IMR-90 (cell line): ENCODE data around the gene COX6A1. TPM values are rescaled to one million over a fixed set of nuclear protein-coding genes. Genes with fewer than 3 reads are reported as not detected.
A peak's percentile ranks its signal among the peaks of the same experiment; 100 is the strongest.

Experiments used
- ATAC-seq: fragments of 200-7000 bp; cut with Tn5 transposase; 2 replicates; pipeline ENCODE4 v1.9.1; 2020; ENCODE audit warnings: low read depth, mild to moderate bottlenecking, moderate library complexity
- BruUV-seq: library from RNA; stranded (reverse); fragments of 400-500 nt; replicated peaks from 2 replicates; lab custom pipeline; 2021; lab: Mats Ljungman, UMichigan
- CTCF ChIA-PET: fragments of 300-600 bp; formaldehyde crosslinking; extraction: SDS; loops from one replicate; lab custom pipeline; 2021; ENCODE audit warnings: antibody characterized with exemption; lab: Yijun Ruan, JAX
- POLR2A ChIA-PET: fragments of 300-600 bp; sonication (Branson Sonifier 250); formaldehyde crosslinking; loops from one replicate; lab custom pipeline; 2022; ENCODE audit warnings: antibody characterized with exemption; ENCODE audit not compliant: unreplicated experiment; lab: Charles Lee
- DNase-seq: peaks from one replicate; pipeline ENCODE4 v3.0.0; 2013
- H2AFZ ChIP-seq: replicated peaks from 2 replicates; pipeline ENCODE3; 2013; ENCODE audit warnings: low read length, mild to moderate bottlenecking; ENCODE audit not compliant: poor library complexity
- H2AK5ac ChIP-seq: 2 replicates; pipeline ENCODE4 v1.6.1; 2013; ENCODE audit warnings: low read depth, low read length, inconsistent platforms
- H2AK9ac ChIP-seq: replicated peaks from 2 replicates; pipeline ENCODE3; 2013; ENCODE audit warnings: mild to moderate bottlenecking, low read depth, low read length, moderate library complexity; ENCODE audit not compliant: poor library complexity
- H2BK120ac ChIP-seq: 2 replicates; pipeline ENCODE4 v1.6.1; 2013; ENCODE audit warnings: low read depth, low read length, inconsistent platforms
- H2BK15ac ChIP-seq: 3 replicates; pipeline ENCODE4 v1.6.1; 2013; ENCODE audit warnings: low read depth, low read length, inconsistent platforms
- H2BK20ac ChIP-seq: 2 replicates; pipeline ENCODE4 v1.6.1; 2013; ENCODE audit warnings: low read depth, mild to moderate bottlenecking, inconsistent platforms, low read length, moderate library complexity
- H2BK5ac ChIP-seq: 2 replicates; pipeline ENCODE4 v1.6.1; 2013; ENCODE audit warnings: mild to moderate bottlenecking, low read depth, low read length, inconsistent platforms; ENCODE audit not compliant: poor library complexity, severe bottlenecking
- H3K14ac ChIP-seq: replicated peaks from 2 replicates; pipeline ENCODE4 v1.6.1; 2013; ENCODE audit warnings: low read depth, low read length, inconsistent platforms
- H3K18ac ChIP-seq: 2 replicates; pipeline ENCODE4 v1.6.1; 2013; ENCODE audit warnings: low read depth, low read length, control low read depth
- H3K23ac ChIP-seq: 2 replicates; pipeline ENCODE4 v1.6.1; 2013; ENCODE audit warnings: low read depth, low read length, inconsistent platforms
- H3K27ac ChIP-seq: 2 replicates; pipeline ENCODE4 v1.5.1; 2013; ENCODE audit warnings: mild to moderate bottlenecking, control low read depth, low read length; ENCODE audit not compliant: insufficient read depth
- H3K27me3 ChIP-seq: 2 replicates; pipeline ENCODE4 v1.6.1; 2013; ENCODE audit warnings: low read length; ENCODE audit not compliant: control insufficient read depth, insufficient read depth
- H3K36me3 ChIP-seq: 2 replicates; pipeline ENCODE4 v1.6.1; 2013; ENCODE audit warnings: low read length, mixed read lengths; ENCODE audit not compliant: control insufficient read depth, insufficient read depth
- H3K4ac ChIP-seq: 2 replicates; pipeline ENCODE4 v1.6.1; 2013; ENCODE audit warnings: low read depth, low read length, inconsistent platforms
- H3K4me1 ChIP-seq: 2 replicates; pipeline ENCODE4 v1.6.1; 2013; ENCODE audit warnings: low read length, mixed read lengths; ENCODE audit not compliant: control insufficient read depth, insufficient read depth
- H3K4me2 ChIP-seq: 2 replicates; pipeline ENCODE4 v1.6.1; 2013; ENCODE audit warnings: low read depth, mild to moderate bottlenecking, control low read depth, low read length, moderate library complexity
- H3K4me3 ChIP-seq: 2 replicates; pipeline ENCODE4 v1.5.1; 2013; ENCODE audit warnings: low read depth, mild to moderate bottlenecking, control low read depth, low read length, moderate library complexity; ENCODE audit not compliant: insufficient read depth
- H3K56ac ChIP-seq: 2 replicates; pipeline ENCODE4 v1.6.1; 2013; ENCODE audit warnings: low read length, inconsistent platforms; ENCODE audit not compliant: insufficient read depth; ENCODE audit errors: extremely low read depth
- H3K79me1 ChIP-seq, 2 experiments: 2 replicates each; pipeline ENCODE4 v1.6.1; 2013; ENCODE audit warnings: low read length in 2 of 2, inconsistent platforms in 1 of 2, low read depth in 1 of 2
- H3K9ac ChIP-seq: 2 replicates; pipeline ENCODE4 v1.6.1; 2013; ENCODE audit warnings: low read depth, low read length, control low read depth
- H3K9me1 ChIP-seq: 2 replicates; pipeline ENCODE4 v1.6.1; 2013; ENCODE audit warnings: low read length, inconsistent platforms; ENCODE audit not compliant: insufficient read depth
- H3K9me3 ChIP-seq: 2 replicates; pipeline ENCODE4 v1.6.1; 2013; ENCODE audit warnings: low read length; ENCODE audit not compliant: control insufficient read depth, insufficient read depth
- H4K20me1 ChIP-seq: 2 replicates; pipeline ENCODE4 v1.6.1; 2013; ENCODE audit warnings: low read length, inconsistent platforms; ENCODE audit not compliant: insufficient read depth
- H4K5ac ChIP-seq: 2 replicates; pipeline ENCODE4 v1.6.1; 2013; ENCODE audit warnings: mild to moderate bottlenecking, low read depth, low read length, control low read depth
- H4K8ac ChIP-seq, 2 experiments: 2 replicates each; pipeline ENCODE4 v1.6.1; 2013; ENCODE audit warnings: low read depth in 2 of 2, low read length in 2 of 2, control low read depth in 1 of 2, inconsistent platforms in 1 of 2
- H4K91ac ChIP-seq: 2 replicates; pipeline ENCODE4 v1.6.1; 2013; ENCODE audit warnings: low read depth, low read length, inconsistent platforms; ENCODE audit not compliant: insufficient read depth
- POLR2A ChIP-seq: IDR thresholded peaks from 2 replicates; pipeline ENCODE4 v1.6.1; 2012; ENCODE audit warnings: mild to moderate bottlenecking, low read depth, low read length
- WGBS, 2 experiments: methylation state at CpG; one replicate each; pipeline versions ENCODE4 v1.1.5 to v1.1.7; 2013; ENCODE audit warnings: missing lambda C conversion rate in 2 of 2; ENCODE audit not compliant: insufficient read length in 1 of 2; ENCODE audit errors: extremely low coverage in 2 of 2; 5-methylcytosine and 5-hydroxymethylcytosine counted together
- dilution Hi-C: fragments of 300-500 bp; cut with HindIII; formaldehyde crosslinking; loops from one replicate; pipeline ENCODE4 v1.14.3; 2018; ENCODE audit warnings: low sequenced_read_pairs; ENCODE audit not compliant: unreplicated experiment
- in situ Hi-C: fragments of 300-500 bp; cut with MboI; formaldehyde crosslinking; loops from 3 replicates; pipeline ENCODE4 v1.14.3; 2019; ENCODE audit warnings: low sequenced_read_pairs, inconsistent platforms, mixed read lengths
- intact Hi-C: fragments of 100-400 bp; cut with micrococcal nuclease; formaldehyde crosslinking; loops from 2 replicates; pipeline ENCODE4 v1.10.0; 2022
- polyA plus RNA-seq, 3 experiments: library from polyadenylated mRNA; depleted of rRNA; stranded (reverse); fragments of >200 nt; gene quantifications; 2 replicates each; pipeline ENCODE4 v1.2.3, GENCODE V29; 2012; ENCODE audit warnings: low replicate concordance in 1 of 3
- total RNA-seq: library from RNA; depleted of rRNA; stranded (reverse); fragments of >200 nt; gene quantifications from 2 replicates; pipeline ENCODE4 v1.2.3, GENCODE V29; 2012

The COX6A1 gene
- total and polyA plus RNA-seq, 2 of the 4 experiments (the other 2 are of a cell fraction) = 396 to 541 TPM

- H3K14ac ChIP-seq = no peak overlapping the region
- H3K79me1 ChIP-seq = no peaks in the 10 kb centered on the region
- no peak overlapping the region for H3K4ac ChIP-seq
- intact Hi-C loops (no loop called here), dilution Hi-C loops (no loop called here), in situ Hi-C loops (no loop called here)
- H2AK5ac ChIP-seq = no peak overlapping the region
- H4K20me1 ChIP-seq = no peaks in the 10 kb centered on the region; the same call in 1 of the 2 replicates
- WGBS, 2 experiments = no CpG with 5 or more reads among the region's 18 CpGs
- 0 out of 2 replicates have a peak, but pooled peaks cover under 1% of the 10 kb centered on the region for H3K9me3 ChIP-seq
- H3K4me1 ChIP-seq = no peaks in the 10 kb centered on the region
- H3K9ac ChIP-seq = no peak overlapping the region
- H3K4me3 ChIP-seq = no peak overlapping the region
- no peak overlapping the region for H3K23ac ChIP-seq
- H2AFZ ChIP-seq = peak overlapping the region; percentile 4
- no peak for ATAC-seq
- DNase-seq = no peak
- no peaks in the 10 kb centered on the region for H3K36me3 ChIP-seq
- H4K8ac ChIP-seq = no peak overlapping the region
- ChIA-PET CTCF (no interaction called here), POLR2A (no interaction called here)
- no peak overlapping the region for H3K4me2 ChIP-seq
- H4K91ac ChIP-seq = no peak overlapping the region
- H4K5ac ChIP-seq = no peak overlapping the region
- H2AK9ac ChIP-seq = no peak overlapping the region
- no peak overlapping the region for H2BK15ac ChIP-seq
- H2BK120ac ChIP-seq = no peak overlapping the region
- no peak overlapping the region for H3K18ac ChIP-seq
- no peak for TF ChIP-seq POLR2A
- no peak overlapping the region for H3K27ac ChIP-seq
- H3K56ac ChIP-seq = no peak overlapping the region
- no TSS peak for BruUV-seq
- no peaks in the 10 kb centered on the region for H3K9me1 ChIP-seq
- H2BK20ac ChIP-seq = no peak overlapping the region
- peaks cover 38% of the 10 kb centered on the region for H3K27me3 ChIP-seq
- no peak overlapping the region for H2BK5ac ChIP-seq
Observed at GRCh38 chr12:120394483-120395367, 43.2 kb upstream of the COX6A1 start.
